ENCODE data around the gene DOCK4. TPM values are rescaled to one million over a fixed set of nuclear protein-coding genes. Genes with fewer than 3 reads are reported as not detected.

Gene DOCK4
- polyA plus RNA-seq, 1 donor (not counting 4 experiments of a cell fraction or from before 2014, with no cell fraction given) = 13.9 TPM

DNA sequence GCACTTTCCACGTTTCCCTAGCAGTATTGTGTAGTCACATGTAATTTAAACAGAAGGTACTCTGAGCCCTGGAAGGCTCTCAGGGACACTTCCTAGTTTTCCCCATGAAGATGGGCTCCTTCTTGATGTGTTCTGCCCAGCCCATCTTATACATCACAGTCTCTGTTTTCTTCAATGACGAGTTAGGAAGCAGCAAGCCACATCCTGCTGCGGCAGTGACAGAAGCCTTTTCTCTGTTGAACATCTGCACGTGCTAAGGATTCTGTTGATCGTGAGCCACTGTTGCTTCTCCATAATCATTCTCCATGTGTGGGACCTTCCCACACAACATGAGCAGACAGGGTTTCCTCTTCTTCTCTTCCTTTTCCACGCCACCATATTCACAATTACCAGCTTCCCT lies 346.0 kb downstream of the DOCK4 start:
- Histone ChIP-seq H3K4me1 (ENCODE audit: control insufficient read depth, extremely low read depth, insufficient read depth, low read length) (no peaks in the 10 kb centered on the region), H3K9me3 (ENCODE audit: control insufficient read depth, low read depth, low read length) (no peaks in the 10 kb centered on the region), H3K4me3 (ENCODE audit: control insufficient read depth in 2 of 3, extremely low read depth in 1 of 3, insufficient read depth in 2 of 3, low read depth in 1 of 3, low read length in 3 of 3) (no peak overlapping the region), H3K27me3 (ENCODE audit: control insufficient read depth, extremely low read depth, insufficient read depth, low read length) (no peaks in the 10 kb centered on the region), H3K9ac (ENCODE audit: control insufficient read depth, extremely low read depth, insufficient read depth, low read length) (no peak overlapping the region), H3K36me3 (ENCODE audit: control insufficient read depth in 2 of 2, extremely low read depth in 1 of 2, insufficient read depth in 2 of 2, low read length in 2 of 2) (peaks cover 5 to 7% of the 10 kb centered on the region in 2 experiments), H3K9me1 (ENCODE audit: control insufficient read depth, extremely low read depth, insufficient read depth, low read length) (no peaks in the 10 kb centered on the region), H3K79me2 (ENCODE audit: control insufficient read depth, insufficient read depth, low read length) (no peaks in the 10 kb centered on the region), H3K27ac (ENCODE audit: control insufficient read depth, insufficient read depth, low read length) (no peak overlapping the region), H4K20me1 (ENCODE audit: control insufficient read depth, extremely low read depth, insufficient read depth, low read length) (no peaks in the 10 kb centered on the region), H3K4me2 (ENCODE audit: control insufficient read depth, extremely low read depth, insufficient read depth, low read depth, low read length) (no peak overlapping the region), H2AFZ (ENCODE audit: control insufficient read depth, low read length) (no peak overlapping the region)
- DNase-seq (ENCODE audit: low read depth, low spot score) (no peak), FAIRE-seq (no peak)
- no peak for TF ChIP-seq EZH2 (IDR thresholded peaks at IDR 0.05; ENCODE audit: low read length)
- TF ChIP-seq, protein P1, sequence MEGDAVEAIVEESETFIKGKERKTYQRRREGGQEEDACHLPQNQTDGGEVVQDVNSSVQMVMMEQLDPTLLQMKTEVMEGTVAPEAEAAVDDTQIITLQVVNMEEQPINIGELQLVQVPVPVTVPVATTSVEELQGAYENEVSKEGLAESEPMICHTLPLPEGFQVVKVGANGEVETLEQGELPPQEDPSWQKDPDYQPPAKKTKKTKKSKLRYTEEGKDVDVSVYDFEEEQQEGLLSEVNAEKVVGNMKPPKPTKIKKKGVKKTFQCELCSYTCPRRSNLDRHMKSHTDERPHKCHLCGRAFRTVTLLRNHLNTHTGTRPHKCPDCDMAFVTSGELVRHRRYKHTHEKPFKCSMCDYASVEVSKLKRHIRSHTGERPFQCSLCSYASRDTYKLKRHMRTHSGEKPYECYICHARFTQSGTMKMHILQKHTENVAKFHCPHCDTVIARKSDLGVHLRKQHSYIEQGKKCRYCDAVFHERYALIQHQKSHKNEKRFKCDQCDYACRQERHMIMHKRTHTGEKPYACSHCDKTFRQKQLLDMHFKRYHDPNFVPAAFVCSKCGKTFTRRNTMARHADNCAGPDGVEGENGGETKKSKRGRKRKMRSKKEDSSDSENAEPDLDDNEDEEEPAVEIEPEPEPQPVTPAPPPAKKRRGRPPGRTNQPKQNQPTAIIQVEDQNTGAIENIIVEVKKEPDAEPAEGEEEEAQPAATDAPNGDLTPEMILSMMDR (optimal IDR thresholded peaks at IDR 0.05 in 1 of 3, IDR thresholded peaks at IDR 0.05 in 1 of 3, conservative IDR thresholded peaks at IDR 0.05 in 1 of 3; ENCODE audit: extremely low read depth in 1 of 3, insufficient read depth in 2 of 3, low read length in 3 of 3) = no peak
- dilution Hi-C loops (cut with MboI; ENCODE audit: extremely low pct_ligation_motif_present, low sequenced_read_pairs) = loop anchor here (25.0 kb wide), 1 partner anchor 98 kb away; no protein-coding TSS in a partner anchor

DNA sequence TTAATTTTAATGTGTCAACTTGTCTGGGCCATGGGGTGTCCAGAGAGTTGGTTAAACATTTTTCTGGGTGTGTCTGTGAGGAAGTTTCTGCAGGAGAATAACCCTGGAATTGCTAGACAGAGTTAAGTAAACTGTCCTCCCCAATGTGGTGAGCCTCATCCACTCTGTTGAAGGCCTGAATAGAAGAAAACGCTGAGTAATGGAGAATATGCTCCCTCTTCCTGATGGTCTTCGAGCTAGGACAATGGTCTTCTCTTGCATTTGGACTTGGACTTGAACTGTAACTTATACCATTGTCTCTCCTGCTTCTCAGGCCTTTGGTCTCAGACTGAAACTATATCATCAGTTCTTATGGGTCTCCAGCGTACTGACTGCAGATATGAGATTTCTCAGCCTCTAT lies 347.9 kb downstream of the DOCK4 start:
- H2AFZ ChIP-seq (ENCODE audit: control insufficient read depth, low read length) = no peak overlapping the region
- dilution Hi-C loops (cut with MboI; ENCODE audit: extremely low pct_ligation_motif_present, low sequenced_read_pairs) = loop anchor here (25.0 kb wide), 1 partner anchor 96 kb away; no protein-coding TSS in a partner anchor
- H3K4me3 ChIP-seq (ENCODE audit: control insufficient read depth in 2 of 3, extremely low read depth in 1 of 3, insufficient read depth in 2 of 3, low read depth in 1 of 3, low read length in 3 of 3) = no peak overlapping the region
- no peak overlapping the region for H3K27ac ChIP-seq (ENCODE audit: control insufficient read depth, insufficient read depth, low read length)
- no peaks in the 10 kb centered on the region for H4K20me1 ChIP-seq (ENCODE audit: control insufficient read depth, extremely low read depth, insufficient read depth, low read length)
- peaks cover 5 to 7% of the 10 kb centered on the region in 2 experiments for H3K36me3 ChIP-seq (ENCODE audit: control insufficient read depth in 2 of 2, extremely low read depth in 1 of 2, insufficient read depth in 2 of 2, low read length in 2 of 2)
- H3K4me1 ChIP-seq (ENCODE audit: control insufficient read depth, extremely low read depth, insufficient read depth, low read length) = no peaks in the 10 kb centered on the region
- no peak for DNase-seq (ENCODE audit: low read depth, low spot score)
- no peak for FAIRE-seq
- no peak overlapping the region for H3K9ac ChIP-seq (ENCODE audit: control insufficient read depth, extremely low read depth, insufficient read depth, low read length)
- no peaks in the 10 kb centered on the region for H3K79me2 ChIP-seq (ENCODE audit: control insufficient read depth, insufficient read depth, low read length)
- no peaks in the 10 kb centered on the region for H3K9me3 ChIP-seq (ENCODE audit: control insufficient read depth, low read depth, low read length)
- no peaks in the 10 kb centered on the region for H3K9me1 ChIP-seq (ENCODE audit: control insufficient read depth, extremely low read depth, insufficient read depth, low read length)
- no peaks in the 10 kb centered on the region for H3K27me3 ChIP-seq (ENCODE audit: control insufficient read depth, extremely low read depth, insufficient read depth, low read length)
- no peak overlapping the region for H3K4me2 ChIP-seq (ENCODE audit: control insufficient read depth, extremely low read depth, insufficient read depth, low read depth, low read length)
- TF ChIP-seq, protein P1 (optimal IDR thresholded peaks at IDR 0.05 in 1 of 3, IDR thresholded peaks at IDR 0.05 in 1 of 3, conservative IDR thresholded peaks at IDR 0.05 in 1 of 3; ENCODE audit: extremely low read depth in 1 of 3, insufficient read depth in 2 of 3, low read length in 3 of 3) = no peak
- no peak for TF ChIP-seq EZH2 (IDR thresholded peaks at IDR 0.05; ENCODE audit: low read length)
